ENCODE results near the gene LRRC43.
A peak's percentile ranks its signal among the peaks of the same experiment; 100 is the strongest.

The LRRC43 gene

GRCh38 chr12:122226366-122227125, 43.6 kb downstream of the LRRC43 start:
- DNase-seq (ENCODE audit: low spot score), result no peak

GRCh38 chr12:122227341-122227740, 44.4 kb downstream of the LRRC43 start:
- no peak for DNase-seq (ENCODE audit: low spot score)

- DNase-seq (ENCODE audit: low spot score), result no peak
Observed at GRCh38 chr12:122228092-122228491, 45.2 kb downstream of the LRRC43 start.

- DNase-seq (ENCODE audit: low spot score), result no peak
Observed at GRCh38 chr12:122230798-122231197, 47.9 kb downstream of the LRRC43 start.

GRCh38 chr12:122232691-122233090, 49.8 kb downstream of the LRRC43 start:
- DNase-seq (ENCODE audit: low spot score), result no peak

- no peak for DNase-seq (ENCODE audit: low spot score)
Observed at GRCh38 chr12:122235741-122236140, 52.8 kb downstream of the LRRC43 start.

- no peak for DNase-seq (ENCODE audit: low spot score)
Observed at GRCh38 chr12:122238861-122239260, 55.9 kb downstream of the LRRC43 start.

- no peak for DNase-seq (ENCODE audit: low spot score)
Observed at GRCh38 chr12:122243965-122244364, 61.0 kb downstream of the LRRC43 start.

- peak; percentile 13 for DNase-seq (ENCODE audit: low spot score)
Observed at GRCh38 chr12:122244565-122245371, 61.8 kb downstream of the LRRC43 start.

GRCh38 chr12:122245553-122245952, 62.6 kb downstream of the LRRC43 start:
- no peak for DNase-seq (ENCODE audit: low spot score)

- DNase-seq (ENCODE audit: low spot score), result no peak
Observed at GRCh38 chr12:122250047-122250446, 67.1 kb downstream of the LRRC43 start.

- DNase-seq (ENCODE audit: low spot score), result no peak
Observed at GRCh38 chr12:122250536-122250935, 67.6 kb downstream of the LRRC43 start.

Data from GM03348 (cell line).